Progenitor cell of endocrine pancreas (in vitro differentiated cells): Measurements from ENCODE around the gene IYD. TPM values are rescaled to one million over a fixed set of nuclear protein-coding genes. Genes with fewer than 3 reads are reported as not detected.

Experiments used
- DNase-seq: peaks from one replicate; pipeline ENCODE4 v3.0.0; 2021; ENCODE audit warnings: low spot score; ENCODE audit not compliant: unreplicated experiment
- H3K27ac Mint-ChIP-seq: 2 replicates; pipeline ENCODE4 v1.8.0; 2021; ENCODE audit warnings: mild to moderate bottlenecking, moderate library complexity, mixed read lengths
- H3K27me3 Mint-ChIP-seq: 2 replicates; pipeline ENCODE4 v1.8.0; 2021; ENCODE audit warnings: mixed read lengths
- H3K36me3 Mint-ChIP-seq: 2 replicates; pipeline ENCODE4 v1.8.0; 2022; ENCODE audit warnings: mixed read lengths; ENCODE audit not compliant: insufficient read depth
- H3K4me1 Mint-ChIP-seq: 2 replicates; pipeline ENCODE4 v1.8.0; 2021; ENCODE audit warnings: low read depth, mixed read lengths
- H3K4me3 Mint-ChIP-seq: 2 replicates; pipeline ENCODE4 v1.8.0; 2021; ENCODE audit warnings: low read depth, mild to moderate bottlenecking, moderate library complexity, mixed read lengths
- H3K9me3 Mint-ChIP-seq: 2 replicates; pipeline ENCODE4 v1.8.0; 2021; ENCODE audit warnings: low read depth, mixed read lengths
- CTCF ChIP-seq: fragments of 200-600 bp; sonication (generic); IDR thresholded peaks from one replicate; pipeline ENCODE4 v1.5.0; 2021; ENCODE audit warnings: antibody characterized with exemption, mild to moderate bottlenecking; ENCODE audit not compliant: unreplicated experiment
- total RNA-seq: library from RNA; stranded (reverse); gene quantifications from 2 replicates; pipeline ENCODE4 v1.2.1, GENCODE V29; 2021

Gene IYD
- total RNA-seq, 1 donor from 2014 or later: 0.22 TPM

- Mint-ChIP-seq H3K27me3 (peaks cover 6% of the 10 kb centered on the region), H3K36me3 (no peaks in the 10 kb centered on the region), H3K27ac (no peak overlapping the region), H3K4me3 (no peak overlapping the region), H3K9me3 (no peaks in the 10 kb centered on the region), H3K4me1 (no peaks in the 10 kb centered on the region)
- no peak for DNase-seq
- no peak for TF ChIP-seq CTCF
These were observed 82.1 kb downstream of the IYD start for GRCh38 chr6:150450918-150451317.

GRCh38 chr6:150451807-150452427 is 83.1 kb downstream of the IYD start:
- DNase-seq: no peak
- no peak for TF ChIP-seq CTCF
- H3K9me3 Mint-ChIP-seq: no peaks in the 10 kb centered on the region

GRCh38 chr6:150452428-150453243 is 83.8 kb downstream of the IYD start:
- no peak for DNase-seq
- Mint-ChIP-seq H3K27me3 (no peaks in the 10 kb centered on the region), H3K27ac (no peak overlapping the region), H3K4me3 (no peak overlapping the region), H3K36me3 (no peaks in the 10 kb centered on the region), H3K9me3 (no peaks in the 10 kb centered on the region), H3K4me1 (no peaks in the 10 kb centered on the region)
- TF ChIP-seq CTCF: no peak

More at GRCh38 chr6:150451807-150452427, 83.1 kb downstream of the IYD start:
- H3K27me3 Mint-ChIP-seq: no peaks in the 10 kb centered on the region
- no peak overlapping the region for H3K27ac Mint-ChIP-seq
- no peak overlapping the region for H3K4me3 Mint-ChIP-seq
- no peaks in the 10 kb centered on the region for H3K36me3 Mint-ChIP-seq
- H3K4me1 Mint-ChIP-seq: no peaks in the 10 kb centered on the region

GRCh38 chr6:150453357-150453756 is 84.5 kb downstream of the IYD start:
- Mint-ChIP-seq H3K4me3 (no peak overlapping the region), H3K36me3 (no peaks in the 10 kb centered on the region), H3K4me1 (no peaks in the 10 kb centered on the region), H3K27ac (no peak overlapping the region), H3K27me3 (no peaks in the 10 kb centered on the region), H3K9me3 (no peaks in the 10 kb centered on the region)
- TF ChIP-seq CTCF: no peak
- no peak for DNase-seq

Other genes starting within 250 kb of the IYD start
- 0.98 and 1.2 TPM in 2 replicates for gene PPP1R14C, start 226.0 kb upstream of the IYD start, total RNA-seq
- 38.8 and 42.2 TPM in 2 replicates for gene PLEKHG1, start 230.9 kb downstream of the IYD start, total RNA-seq